Esophagus squamous epithelium (tissue), 5 donors: ENCODE data around the gene C1QTNF9B. TPM values are rescaled to one million over a fixed set of nuclear protein-coding genes. Genes with fewer than 3 reads are reported as not detected.

Source experiments
- DNase-seq: peaks from one replicate; lab custom pipeline; 2025; lab: John Stamatoyannopoulos, UW
- H3K27ac ChIP-seq, 4 donors: fragments of 200-600 bp; sonication (generic); one replicate each; pipeline ENCODE4 v1.5.1; 2016 to 2019; ENCODE audit warnings: mild to moderate bottlenecking in 1 of 4
- H3K27me3 ChIP-seq, 4 donors: fragments of 200-600 bp; sonication (generic); 1 replicate in 3 of 4; 2 replicates in 1 of 4; pipeline versions ENCODE4 v1.5.1 to v1.6.0; 2017 to 2021; ENCODE audit warnings: antibody characterized with exemption in 1 of 4
- H3K36me3 ChIP-seq, 3 donors: fragments of 200-600 bp; sonication (generic); one replicate each; pipeline ENCODE4 v1.5.1; 2016 to 2019
- H3K4me1 ChIP-seq, 3 donors: fragments of 200-600 bp; sonication (generic); one replicate each; pipeline ENCODE4 v1.5.1; 2017 to 2019
- H3K4me3 ChIP-seq, 4 donors: fragments of 200-600 bp; sonication (generic); 1 replicate in 3 of 4; 2 replicates in 1 of 4; pipeline ENCODE4 v1.5.1; 2016 to 2019; ENCODE audit warnings: mild to moderate bottlenecking in 2 of 4, moderate library complexity in 1 of 4
- H3K9me3 ChIP-seq, 3 donors: fragments of 200-600 bp; sonication (generic); one replicate each; pipeline ENCODE4 v1.5.1; 2016 to 2019
- CTCF ChIP-seq, 6 experiments: fragments of 450-650 bp in 4 of 6; fragments of 200-600 bp in 2 of 6; sonication (generic) in 2 of 6; IDR thresholded peaks; one replicate each; pipeline ENCODE4 v1.5.1; 2016 to 2019; ENCODE audit warnings: antibody characterized with exemption in 6 of 6, mild to moderate bottlenecking in 4 of 6, moderate library complexity in 4 of 6
- POLR2A ChIP-seq, 4 donors: fragments of 450-650 bp; IDR thresholded peaks; one replicate each; pipeline ENCODE4 v1.6.1; 2017; ENCODE audit warnings: antibody characterized with exemption in 4 of 4, mild to moderate bottlenecking in 4 of 4, moderate library complexity in 3 of 4
- WGBS, 2 donors: methylation state at CpG; one replicate each; pipeline ENCODE4 v1.1.5; 2018; 5-methylcytosine and 5-hydroxymethylcytosine counted together
- intact Hi-C: fragments of 100-400 bp; cut with DNase I; formaldehyde crosslinking; loops from one replicate; pipeline ENCODE4 v1.15.0; 2022
- total RNA-seq, 4 donors: library from RNA; depleted of rRNA; stranded (reverse); fragments of >200 nt; gene quantifications; one replicate each; pipeline ENCODE4 v1.1.0, GENCODE V29; 2016
- donor health status: DM: yes; HTN: yes; CAD: no.

The C1QTNF9B gene
- total RNA-seq, 4 donors from 2014 or later, result not detected

- Histone ChIP-seq H3K9me3 (no peaks in the 10 kb centered on the region), H3K27ac (peak overlapping the region in 3 of 4 donors; percentile 33 to 82 (median 70)), H3K36me3 (peaks cover 0 to 2% (median 0%) of the 10 kb centered on the region in 3 donors), H3K4me3 (no peak overlapping the region), H3K4me1 (peaks cover 12 to 46% (median 12%) of the 10 kb centered on the region in 3 donors), H3K27me3 (no peaks in the 10 kb centered on the region)
- TF ChIP-seq CTCF (IDR thresholded peaks at IDR 0.05) (no peak), POLR2A (IDR thresholded peaks at IDR 0.05) (no peak)
- DNase-seq, result no peak
- intact Hi-C loops, result no loop called here
- 37 to 40% methylated on average over 4 to 8 of the region's 8 CpGs for WGBS, 2 donors
These were observed 48.6 kb downstream of the C1QTNF9B start for GRCh38 chr13:23848646-23849141.

GRCh38 chr13:23848019-23848418 lies 49.3 kb downstream of the C1QTNF9B start:
- Histone ChIP-seq H3K27ac (peak overlapping the region in 3 of 4 donors; percentile 33 to 82 (median 70)), H3K4me3 (no peak overlapping the region), H3K4me1 (peaks cover 12 to 46% (median 12%) of the 10 kb centered on the region in 3 donors), H3K36me3 (peaks cover 0 to 7% (median 0%) of the 10 kb centered on the region in 3 donors), H3K27me3 (no peaks in the 10 kb centered on the region), H3K9me3 (no peaks in the 10 kb centered on the region)
- TF ChIP-seq CTCF (IDR thresholded peaks at IDR 0.05) (no peak), POLR2A (IDR thresholded peaks at IDR 0.05) (no peak)
- DNase-seq, result no peak
- intact Hi-C loops, result no loop called here
- WGBS, 2 donors, result 14 to 45% methylated on average over 2 of the region's 2 CpGs

GRCh38 chr13:23847497-23847896 lies 49.8 kb downstream of the C1QTNF9B start:
- Histone ChIP-seq H3K4me1 (peaks cover 12 to 46% (median 12%) of the 10 kb centered on the region in 3 donors), H3K27ac (peak overlapping the region in 2 of 4 donors; percentile 70 to 82), H3K9me3 (no peaks in the 10 kb centered on the region), H3K36me3 (peaks cover 0 to 10% (median 0%) of the 10 kb centered on the region in 3 donors), H3K4me3 (no peak overlapping the region), H3K27me3 (no peaks in the 10 kb centered on the region)
- 81 to 82% methylated on average over 2 of the region's 2 CpGs for WGBS, 2 donors
- DNase-seq, result no peak
- no peak for TF ChIP-seq POLR2A (IDR thresholded peaks at IDR 0.05)
- TF ChIP-seq CTCF (IDR thresholded peaks at IDR 0.05), result no peak
- intact Hi-C loops, result no loop called here

- no peak for DNase-seq
- TF ChIP-seq CTCF (IDR thresholded peaks at IDR 0.05), result no peak
- TF ChIP-seq POLR2A (IDR thresholded peaks at IDR 0.05), result no peak
- peaks cover 0 to 28% (median 4%) of the 10 kb centered on the region in 3 donors for H3K36me3 ChIP-seq
- H3K27ac ChIP-seq, result no peak overlapping the region
- no peaks in the 10 kb centered on the region for H3K27me3 ChIP-seq
- H3K9me3 ChIP-seq, result no peaks in the 10 kb centered on the region
- WGBS, 2 donors, result 86 to 88% methylated on average over 5 of the region's 5 CpGs
- peaks cover 12 to 32% (median 12%) of the 10 kb centered on the region in 3 donors for H3K4me1 ChIP-seq
- no peak overlapping the region for H3K4me3 ChIP-seq
- intact Hi-C loops, result no loop called here
These were observed 52.1 kb downstream of the C1QTNF9B start for GRCh38 chr13:23845105-23845725.

GRCh38 chr13:23844132-23844531 lies 53.2 kb downstream of the C1QTNF9B start:
- no peak for TF ChIP-seq POLR2A (IDR thresholded peaks at IDR 0.05)
- Histone ChIP-seq H3K27ac (no peak overlapping the region), H3K27me3 (no peaks in the 10 kb centered on the region), H3K36me3 (peaks cover 0 to 36% (median 4%) of the 10 kb centered on the region in 3 donors), H3K9me3 (no peaks in the 10 kb centered on the region), H3K4me1 (peaks cover 11 to 21% (median 12%) of the 10 kb centered on the region in 3 donors), H3K4me3 (no peak overlapping the region)
- no peak for DNase-seq
- WGBS, 2 donors, result 96 to 98% methylated on average over 2 of the region's 2 CpGs
- intact Hi-C loops, result no loop called here
